K562 (cell line): ENCODE results near the gene PRPF6. TPM values are rescaled to one million over a fixed set of nuclear protein-coding genes. Genes with fewer than 3 reads are reported as not detected.
A peak's percentile ranks its signal among the peaks of the same experiment; 100 is the strongest.

Experiments
- ATAC-seq: fragments of 200-7000 bp; cut with Tn5 transposase; 3 replicates; pipeline ENCODE4 v1.9.1; 2020; ENCODE audit warnings: moderate library complexity
- BruUV-seq: library from RNA; stranded (reverse); fragments of 400-500 nt; replicated peaks from 2 replicates; lab custom pipeline; 2021; lab: Mats Ljungman, UMichigan
- CTCF ChIA-PET: fragments of 300-600 bp; formaldehyde crosslinking; extraction: SDS; loops from one replicate; lab custom pipeline; 2021; ENCODE audit warnings: low intra/inter-chr PET ratio; lab: Yijun Ruan, JAX
- POLR2A ChIA-PET: fragments of 300-600, 350-650 bp; sonication (Branson Sonifier 250); formaldehyde crosslinking; extraction: SDS; loops from one replicate; lab custom pipeline; 2021; ENCODE audit warnings: antibody characterized with exemption, inconsistent platforms; lab: Yijun Ruan, JAX
- DNase-seq, 4 experiments: peaks; one replicate each; pipeline versions ENCODE4 v3.0.0 to v3.0.0-alpha.2; 2011 to 2018; ENCODE audit warnings: low spot score in 3 of 4, mixed read lengths in 3 of 4; ENCODE audit errors: extremely low read depth in 1 of 4
- FAIRE-seq: peaks from 2 replicates; lab custom pipeline; 2011; peaks lifted over from hg19 to GRCh38; lab: Jason Lieb, UNC
- H2AFZ ChIP-seq: 2 replicates; pipeline ENCODE4 v1.6.0; 2011; ENCODE audit warnings: low read depth, low read length, control low read depth, inconsistent platforms
- H3K27ac ChIP-seq: fragments of 200-600 bp; 3 replicates; pipeline ENCODE4 v1.8.0; 2011; ENCODE audit warnings: low read depth, mild to moderate bottlenecking, control low read depth, inconsistent platforms, low read length, moderate library complexity, mixed read lengths; ENCODE audit errors: extremely low read depth
- H3K27me3 ChIP-seq, 2 experiments: fragments of 300-600 bp in 1 of 2; 2 replicates in 1 of 2; 3 replicates in 1 of 2; pipeline versions ENCODE4 v1.6.0 to v1.8.0; 2011; ENCODE audit warnings: inconsistent platforms in 2 of 2, low read length in 2 of 2, mild to moderate bottlenecking in 1 of 2, mixed read lengths in 1 of 2, moderate library complexity in 1 of 2; ENCODE audit not compliant: control insufficient read depth in 2 of 2, insufficient read depth in 2 of 2
- H3K36me3 ChIP-seq: fragments of 300-600 bp; 3 replicates; pipeline ENCODE4 v1.8.0; 2011; ENCODE audit warnings: mild to moderate bottlenecking, low read length, inconsistent platforms; ENCODE audit not compliant: control insufficient read depth, insufficient read depth
- H3K4me1 ChIP-seq, 2 experiments: fragments of 200-600 bp in 1 of 2; replicated peaks in 1 of 2; 2 replicates in 1 of 2; 3 replicates in 1 of 2; pipeline versions ENCODE4 v1.5.1 to v1.8.0; 2011; ENCODE audit warnings: inconsistent platforms in 2 of 2, low read length in 2 of 2, mild to moderate bottlenecking in 1 of 2, mixed read lengths in 1 of 2, moderate library complexity in 1 of 2; ENCODE audit not compliant: control insufficient read depth in 2 of 2, insufficient read depth in 2 of 2
- H3K4me2 ChIP-seq: 2 replicates; pipeline ENCODE4 v1.6.1; 2011; ENCODE audit warnings: low read length, control low read depth, inconsistent platforms, mixed read lengths; ENCODE audit not compliant: insufficient read depth
- H3K4me3 ChIP-seq: fragments of 200-600 bp; sonication (generic), shearing (Covaris generic); 2 replicates; pipeline ENCODE4 v1.5.1; 2016; ENCODE audit warnings: control low read depth, inconsistent platforms
- H3K79me2 ChIP-seq: fragments of 200-600 bp; 3 replicates; pipeline ENCODE4 v1.8.0; 2011; ENCODE audit warnings: low read length, inconsistent platforms; ENCODE audit not compliant: control insufficient read depth, insufficient read depth
- H3K9ac ChIP-seq, 2 experiments: 2 replicates each; pipeline versions ENCODE4 v1.6.0 to v1.6.1; 2011; ENCODE audit warnings: low read depth in 2 of 2, low read length in 2 of 2, control low read depth in 1 of 2, inconsistent platforms in 1 of 2, mild to moderate bottlenecking in 1 of 2, mixed read lengths in 1 of 2; ENCODE audit not compliant: insufficient read depth in 1 of 2
- H3K9me1 ChIP-seq: one replicate; pipeline ENCODE4 v1.6.0; 2011; ENCODE audit warnings: inconsistent platforms, mild to moderate bottlenecking, low read length, moderate library complexity; ENCODE audit not compliant: control insufficient read depth, insufficient read depth
- H3K9me3 ChIP-seq: replicated peaks from 2 replicates; pipeline ENCODE4 v1.5.1; 2011; ENCODE audit warnings: low read depth, low read length, inconsistent platforms; ENCODE audit not compliant: control insufficient read depth, insufficient read depth
- H4K20me1 ChIP-seq: replicated peaks from 2 replicates; pipeline ENCODE4 v1.6.1; 2011; ENCODE audit warnings: low read length, inconsistent platforms, mixed read lengths; ENCODE audit not compliant: control insufficient read depth, insufficient read depth
- POLR2G ChIP-seq: fragments of 200-400 bp; formaldehyde crosslinking; IDR thresholded peaks from 2 replicates; pipeline ENCODE4 v1.6.1; 2017; ENCODE audit warnings: low read depth, mild to moderate bottlenecking, antibody characterized with exemption, low read length, moderate library complexity
- RBBP5 ChIP-seq: fragments of 200-600 bp; sonication (generic); IDR thresholded peaks from 2 replicates; pipeline ENCODE4 v1.6.1; 2012; ENCODE audit warnings: borderline replicate concordance, mild to moderate bottlenecking, low read length, control low read depth, inconsistent platforms; ENCODE audit not compliant: insufficient read depth, poor library complexity, severe bottlenecking
- RREB1 ChIP-seq: fragments of 250-450 bp; sonication (Bioruptor Pico); IDR thresholded peaks from 2 replicates; pipeline ENCODE4 v1.4.0; 2020
- WGBS: fragments of 100-300 bp; shearing (Covaris generic); methylation state at CpG from one replicate; pipeline ENCODE4 v1.1.6; 2016; ENCODE audit warnings: low coverage, mixed read lengths; ENCODE audit not compliant: insufficient coverage; ENCODE audit errors: missing lambda C conversion rate; 5-methylcytosine and 5-hydroxymethylcytosine counted together
- in situ Hi-C: fragments of 300-500 bp; cut with MboI; formaldehyde crosslinking; loops from 4 replicates; pipeline ENCODE4 v1.15.0; 2018; ENCODE audit warnings: inconsistent platforms, mixed read lengths
- intact Hi-C: fragments of 100-400 bp; cut with micrococcal nuclease; formaldehyde crosslinking; loops from 2 replicates; pipeline ENCODE4 v1.14.2; 2022
- polyA plus RNA-seq, 8 experiments: library from polyadenylated mRNA; depleted of rRNA in 4 of 8; stranded (reverse) in 5 of 8; unstranded in 3 of 8; fragments of >200 nt; fragmentation: Nextera tagmentation in 2 of 8; fragmentation: Illumina TruSeq in 1 of 8; extraction: Ambion mirVana in 2 of 8; extraction: Trizol in 1 of 8; gene quantifications; 2 replicates each; pipeline versions ENCODE4 v1.2.1 to v1.2.3, GENCODE V29; 2011 to 2014; ENCODE audit warnings: inconsistent platforms in 1 of 8, missing spikeins in 1 of 8
- total RNA-seq, 7 experiments: library from RNA; depleted of rRNA in 6 of 7; stranded (reverse); fragments of >200 nt in 6 of 7; fragmentation: Illumina TruSeq in 2 of 7; extraction: Trizol in 2 of 7; gene quantifications; 2 replicates each; pipeline versions ENCODE4 v1.2.1 to v1.2.3, GENCODE V29; 2011 to 2021; ENCODE audit warnings: low replicate concordance in 1 of 7

Gene PRPF6
- total and polyA plus RNA-seq, 9 of the 15 experiments (the other 6 are each of a cell fraction or from before 2014, with no cell fraction given) = 4.2 to 83.2 (median 59.9) TPM

GRCh38 chr20:64027981-64028685 is 47.2 kb downstream of the PRPF6 start:
- H3K9ac ChIP-seq = peak overlapping the region in 1 of 2 experiments; percentile 7; a peak in 1 of 4 replicates
- intact Hi-C loops (no loop called here), in situ Hi-C loops (no loop called here)
- no peak overlapping the region for H3K4me3 ChIP-seq
- no TSS peak for BruUV-seq
- no peaks in the 10 kb centered on the region for H3K79me2 ChIP-seq
- POLR2A ChIA-PET = interaction anchor here (0.8 kb wide), 1 partner anchor 34 kb away, joined by 3 read pairs; no protein-coding TSS in a partner anchor
- no peak overlapping the region for H3K27ac ChIP-seq
- TF ChIP-seq RBBP5 (no peak), POLR2G (peak; percentile 48; the same call in 1 of the 2 replicates), RREB1 (no peak)
- H4K20me1 ChIP-seq = no peaks in the 10 kb centered on the region
- 90% methylated on average over 23 of the region's 24 CpGs for WGBS
- H3K36me3 ChIP-seq = peaks cover 93% of the 10 kb centered on the region; the same call in 2 of the 3 replicates
- DNase-seq (no peak), FAIRE-seq (no peak), ATAC-seq (no peak)
- H3K4me1 ChIP-seq = peaks cover 0 to 12% of the 10 kb centered on the region in 2 experiments; a peak in 1 of 5 replicates
- H3K27me3 ChIP-seq = no peaks in the 10 kb centered on the region
- no peak overlapping the region for H2AFZ ChIP-seq
- CTCF ChIA-PET = no interaction called here
- no peaks in the 10 kb centered on the region for H3K9me3 ChIP-seq
- no peaks in the 10 kb centered on the region for H3K9me1 ChIP-seq
- no peak overlapping the region for H3K4me2 ChIP-seq
